Liver (tissue), 9 donors: ENCODE measurements around the gene SOX6. TPM values are rescaled to one million over a fixed set of nuclear protein-coding genes. Genes with fewer than 3 reads are reported as not detected.

Experiments
- DNase-seq: peaks from one replicate; pipeline ENCODE4 v3.0.0-alpha.2; 2017; ENCODE audit warnings: low spot score
- H3K27ac ChIP-seq, 2 donors: one replicate each; pipeline ENCODE4 v1.7.0; 2013; ENCODE audit warnings: inconsistent platforms in 2 of 2, low read length in 2 of 2, control low read depth in 1 of 2, low read depth in 1 of 2, mild to moderate bottlenecking in 1 of 2
- H3K27me3 ChIP-seq, 4 donors: one replicate each; pipeline versions ENCODE4 v1.6.1 to v1.7.0; 2013; ENCODE audit warnings: low read length in 3 of 4, inconsistent platforms in 1 of 4, mild to moderate bottlenecking in 1 of 4, moderate library complexity in 1 of 4; ENCODE audit not compliant: control insufficient read depth in 4 of 4, insufficient read depth in 4 of 4
- H3K36me3 ChIP-seq, 4 donors: one replicate each; pipeline versions ENCODE4 v1.6.1 to v1.7.0; 2013; ENCODE audit warnings: low read length in 3 of 4, mild to moderate bottlenecking in 3 of 4, low read depth in 1 of 4, moderate library complexity in 1 of 4; ENCODE audit not compliant: control insufficient read depth in 4 of 4, insufficient read depth in 3 of 4
- H3K4me1 ChIP-seq, 4 donors: one replicate each; pipeline versions ENCODE4 v1.6.1 to v1.7.0; 2013; ENCODE audit warnings: low read length in 3 of 4, mild to moderate bottlenecking in 3 of 4, moderate library complexity in 1 of 4; ENCODE audit not compliant: control insufficient read depth in 4 of 4, insufficient read depth in 4 of 4
- H3K4me3 ChIP-seq, 3 donors: one replicate each; pipeline versions ENCODE4 v1.6.1 to v1.7.0; 2013; ENCODE audit warnings: low read length in 3 of 3, control low read depth in 1 of 3, low read depth in 1 of 3, mild to moderate bottlenecking in 1 of 3
- H3K9ac ChIP-seq, 2 donors: one replicate each; pipeline ENCODE4 v1.7.0; 2013; ENCODE audit warnings: low read length in 2 of 2, mild to moderate bottlenecking in 2 of 2, moderate library complexity in 2 of 2, control low read depth in 1 of 2, low read depth in 1 of 2
- H3K9me3 ChIP-seq, 4 donors: one replicate each; pipeline versions ENCODE4 v1.6.1 to v1.7.0; 2013; ENCODE audit warnings: low read length in 3 of 4; ENCODE audit not compliant: control insufficient read depth in 4 of 4
- EGR1 ChIP-seq, 2 donors: IDR thresholded peaks; 2 replicates each; pipeline ENCODE4 v1.6.1; 2016 to 2018; ENCODE audit warnings: antibody characterized with exemption in 2 of 2, low read depth in 2 of 2
- FOXA1 ChIP-seq: IDR thresholded peaks from 2 replicates; pipeline ENCODE4 v1.6.1; 2016; ENCODE audit warnings: antibody characterized with exemption
- FOXA2 ChIP-seq: IDR thresholded peaks from 2 replicates; pipeline ENCODE4 v1.6.1; 2016; ENCODE audit warnings: antibody characterized with exemption
- GABPA ChIP-seq, 2 donors: IDR thresholded peaks in 1 of 2; conservative IDR thresholded peaks in 1 of 2; 2 replicates each; pipeline ENCODE4 v1.6.1; 2016; ENCODE audit warnings: antibody characterized with exemption in 2 of 2, mild to moderate bottlenecking in 1 of 2, moderate library complexity in 1 of 2
- HNF4A ChIP-seq, 2 donors: conservative IDR thresholded peaks; 2 replicates each; pipeline ENCODE4 v1.6.1; 2016; ENCODE audit warnings: antibody characterized with exemption in 2 of 2, mild to moderate bottlenecking in 2 of 2
- HNF4G ChIP-seq: IDR thresholded peaks from 2 replicates; pipeline ENCODE4 v1.6.1; 2016; ENCODE audit warnings: antibody characterized with exemption
- JUND ChIP-seq, 2 donors: IDR thresholded peaks; 2 replicates each; pipeline ENCODE4 v1.6.1; 2016; ENCODE audit warnings: antibody characterized with exemption in 2 of 2
- NR2F2 ChIP-seq: IDR thresholded peaks from 2 replicates; pipeline ENCODE4 v1.6.1; 2016; ENCODE audit warnings: antibody characterized with exemption
- RAD21 ChIP-seq, 2 donors: IDR thresholded peaks; 2 replicates each; pipeline ENCODE4 v1.6.1; 2016; ENCODE audit warnings: antibody characterized with exemption in 2 of 2, mild to moderate bottlenecking in 2 of 2
- RXRA ChIP-seq, 2 donors: IDR thresholded peaks; 2 replicates each; pipeline ENCODE4 v1.6.1; 2017 to 2018; ENCODE audit warnings: antibody characterized with exemption in 2 of 2, mild to moderate bottlenecking in 1 of 2
- SP1 ChIP-seq: IDR thresholded peaks from 2 replicates; pipeline ENCODE4 v1.6.1; 2018; ENCODE audit warnings: antibody characterized with exemption, mild to moderate bottlenecking
- TAF1 ChIP-seq: conservative IDR thresholded peaks from 2 replicates; pipeline ENCODE4 v1.6.1; 2016; ENCODE audit warnings: antibody characterized with exemption, mild to moderate bottlenecking
- YY1 ChIP-seq: IDR thresholded peaks from 2 replicates; pipeline ENCODE4 v1.6.1; 2016; ENCODE audit warnings: antibody characterized with exemption, mild to moderate bottlenecking
- WGBS: extraction: QIAGEN DNeasy Blood & Tissue Kit; methylation state at CpG from one replicate; pipeline ENCODE4 v1.1.7; 2013; 5-methylcytosine and 5-hydroxymethylcytosine counted together
- polyA plus RNA-seq, 2 donors: library from polyadenylated mRNA; stranded (reverse) in 1 of 2; unstranded in 1 of 2; fragments of 200-250 nt in 1 of 2; fragments of >200 nt in 1 of 2; fragmentation: Nextera tagmentation in 1 of 2; extraction: Ambion mirVana in 1 of 2; gene quantifications; one replicate each; pipeline versions ENCODE4 v1.2.1 to v1.2.3, GENCODE V29; 2013 to 2015
- total RNA-seq, 2 donors: library from RNA; depleted of rRNA; stranded (reverse); fragments of >200 nt; gene quantifications; one replicate each; pipeline ENCODE4 v1.2.3, GENCODE V29; 2014
- TF ChIP-seq, protein P1 (sequence below): IDR thresholded peaks from 2 replicates; pipeline ENCODE4 v1.6.1; 2016; ENCODE audit warnings: antibody characterized with exemption, mild to moderate bottlenecking
- TF ChIP-seq, protein P2 (sequence below): IDR thresholded peaks from 2 replicates; pipeline ENCODE4 v1.6.1; 2016; ENCODE audit warnings: antibody characterized with exemption
- TF ChIP-seq, protein P3 (sequence below): IDR thresholded peaks from 2 replicates; pipeline ENCODE4 v1.6.1; 2016; ENCODE audit warnings: antibody characterized with exemption
- TF ChIP-seq, protein P4 (sequence below): fragments of 150-350 bp; IDR thresholded peaks from 2 replicates; pipeline ENCODE4 v1.5.1; 2017; ENCODE audit warnings: improper control_type of control experiment, low read depth, low read length; ENCODE audit not compliant: missing input control
- TF ChIP-seq, protein P5 (sequence below): IDR thresholded peaks from 2 replicates; pipeline ENCODE4 v1.6.1; 2016; ENCODE audit warnings: antibody characterized with exemption
- donor health status: healthy.
- donor health status: healthy.
- donor health status: healthy.
- donor health status: healthy.
- donor health status: healthy.

Gene SOX6
- total and polyA plus RNA-seq, 4 donors = 2.4 to 111 (median 14.8) TPM

DNA sequence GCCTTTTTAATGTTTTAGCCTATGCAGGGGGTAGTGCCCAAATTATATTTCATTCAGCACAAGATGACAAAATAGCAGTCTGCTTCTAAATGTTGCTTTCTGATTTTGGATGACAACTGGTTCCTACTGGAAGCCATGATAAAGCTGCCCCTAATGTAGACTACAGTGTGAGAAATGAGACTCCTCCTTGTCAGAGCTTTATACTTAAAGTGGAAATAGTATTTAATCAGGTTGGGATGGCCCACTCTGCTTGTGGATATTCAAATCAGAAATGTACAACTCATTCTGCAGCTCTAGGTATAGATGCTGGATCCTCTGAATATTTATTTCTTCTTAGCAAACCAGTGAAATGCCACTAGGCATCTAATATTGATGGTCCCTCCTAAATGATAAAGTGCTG is 171.3 kb downstream of the SOX6 start:
- Histone ChIP-seq H3K27me3 (no peaks in the 10 kb centered on the region), H3K27ac (peak overlapping the region; percentile 61 to 88), H3K9ac (peak overlapping the region; percentile 14 to 32), H3K4me1 (peaks cover 2 to 22% (median 13%) of the 10 kb centered on the region in 4 donors), H3K4me3 (no peak overlapping the region), H3K9me3 (no peaks in the 10 kb centered on the region), H3K36me3 (no peaks in the 10 kb centered on the region)
- no peak for DNase-seq
- TF ChIP-seq, protein P1, sequence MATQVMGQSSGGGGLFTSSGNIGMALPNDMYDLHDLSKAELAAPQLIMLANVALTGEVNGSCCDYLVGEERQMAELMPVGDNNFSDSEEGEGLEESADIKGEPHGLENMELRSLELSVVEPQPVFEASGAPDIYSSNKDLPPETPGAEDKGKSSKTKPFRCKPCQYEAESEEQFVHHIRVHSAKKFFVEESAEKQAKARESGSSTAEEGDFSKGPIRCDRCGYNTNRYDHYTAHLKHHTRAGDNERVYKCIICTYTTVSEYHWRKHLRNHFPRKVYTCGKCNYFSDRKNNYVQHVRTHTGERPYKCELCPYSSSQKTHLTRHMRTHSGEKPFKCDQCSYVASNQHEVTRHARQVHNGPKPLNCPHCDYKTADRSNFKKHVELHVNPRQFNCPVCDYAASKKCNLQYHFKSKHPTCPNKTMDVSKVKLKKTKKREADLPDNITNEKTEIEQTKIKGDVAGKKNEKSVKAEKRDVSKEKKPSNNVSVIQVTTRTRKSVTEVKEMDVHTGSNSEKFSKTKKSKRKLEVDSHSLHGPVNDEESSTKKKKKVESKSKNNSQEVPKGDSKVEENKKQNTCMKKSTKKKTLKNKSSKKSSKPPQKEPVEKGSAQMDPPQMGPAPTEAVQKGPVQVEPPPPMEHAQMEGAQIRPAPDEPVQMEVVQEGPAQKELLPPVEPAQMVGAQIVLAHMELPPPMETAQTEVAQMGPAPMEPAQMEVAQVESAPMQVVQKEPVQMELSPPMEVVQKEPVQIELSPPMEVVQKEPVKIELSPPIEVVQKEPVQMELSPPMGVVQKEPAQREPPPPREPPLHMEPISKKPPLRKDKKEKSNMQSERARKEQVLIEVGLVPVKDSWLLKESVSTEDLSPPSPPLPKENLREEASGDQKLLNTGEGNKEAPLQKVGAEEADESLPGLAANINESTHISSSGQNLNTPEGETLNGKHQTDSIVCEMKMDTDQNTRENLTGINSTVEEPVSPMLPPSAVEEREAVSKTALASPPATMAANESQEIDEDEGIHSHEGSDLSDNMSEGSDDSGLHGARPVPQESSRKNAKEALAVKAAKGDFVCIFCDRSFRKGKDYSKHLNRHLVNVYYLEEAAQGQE = peak; percentile 39
- TF ChIP-seq, protein P2, sequence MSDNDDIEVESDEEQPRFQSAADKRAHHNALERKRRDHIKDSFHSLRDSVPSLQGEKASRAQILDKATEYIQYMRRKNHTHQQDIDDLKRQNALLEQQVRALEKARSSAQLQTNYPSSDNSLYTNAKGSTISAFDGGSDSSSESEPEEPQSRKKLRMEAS = no peak

DNA sequence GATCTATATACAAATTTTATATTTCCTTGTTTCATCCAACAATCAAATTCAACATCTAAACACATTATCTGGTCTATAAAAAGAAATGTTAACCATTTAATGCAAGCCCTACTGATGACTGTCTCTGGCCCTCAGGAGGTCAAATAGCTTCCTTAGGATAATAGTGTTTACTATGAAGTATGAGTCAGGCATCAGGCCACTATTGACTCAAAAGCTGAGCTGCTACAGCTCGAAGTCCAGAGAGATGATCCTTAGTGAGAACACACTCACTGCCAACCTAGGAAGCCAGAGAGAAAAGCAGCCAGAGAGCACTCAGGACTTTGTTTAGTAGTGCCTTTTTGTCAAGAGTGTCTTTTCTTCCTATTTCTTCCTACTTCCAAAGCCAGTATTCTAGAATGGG is 171.8 kb downstream of the SOX6 start:
- H3K4me3 ChIP-seq = no peak overlapping the region
- DNase-seq = no peak
- peak overlapping the region; percentile 61 to 88 for H3K27ac ChIP-seq
- 18% methylated on average over 1 of the region's 1 CpG for WGBS
- H3K9ac ChIP-seq = peak overlapping the region; percentile 14 to 32
- TF ChIP-seq FOXA1 (peak; percentile 96), HNF4A (conservative IDR thresholded peaks at IDR 0.05) (peak; percentile 94 to 98), YY1 (peak; percentile 66), JUND (IDR thresholded peaks at IDR 0.05) (peak; percentile 97 to 98), SP1 (peak; percentile 95), NR2F2 (no peak), HNF4G (peak; percentile 78), FOXA2 (peak; percentile 97), GABPA (IDR thresholded peaks at IDR 0.05 in 1 of 2, conservative IDR thresholded peaks at IDR 0.05 in 1 of 2) (no peak), TAF1 (no peak), RXRA (IDR thresholded peaks at IDR 0.05) (peak; percentile 85 to 94), EGR1 (IDR thresholded peaks at IDR 0.05; ENCODE audit: low read depth in 2 of 2) (no peak), RAD21 (IDR thresholded peaks at IDR 0.05) (peak; percentile 51 to 64)
- TF ChIP-seq, protein P1 = peak; percentile 93
- TF ChIP-seq, protein P3, sequence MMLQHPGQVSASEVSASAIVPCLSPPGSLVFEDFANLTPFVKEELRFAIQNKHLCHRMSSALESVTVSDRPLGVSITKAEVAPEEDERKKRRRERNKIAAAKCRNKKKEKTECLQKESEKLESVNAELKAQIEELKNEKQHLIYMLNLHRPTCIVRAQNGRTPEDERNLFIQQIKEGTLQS = peak; percentile 92
- TF ChIP-seq, protein P4, sequence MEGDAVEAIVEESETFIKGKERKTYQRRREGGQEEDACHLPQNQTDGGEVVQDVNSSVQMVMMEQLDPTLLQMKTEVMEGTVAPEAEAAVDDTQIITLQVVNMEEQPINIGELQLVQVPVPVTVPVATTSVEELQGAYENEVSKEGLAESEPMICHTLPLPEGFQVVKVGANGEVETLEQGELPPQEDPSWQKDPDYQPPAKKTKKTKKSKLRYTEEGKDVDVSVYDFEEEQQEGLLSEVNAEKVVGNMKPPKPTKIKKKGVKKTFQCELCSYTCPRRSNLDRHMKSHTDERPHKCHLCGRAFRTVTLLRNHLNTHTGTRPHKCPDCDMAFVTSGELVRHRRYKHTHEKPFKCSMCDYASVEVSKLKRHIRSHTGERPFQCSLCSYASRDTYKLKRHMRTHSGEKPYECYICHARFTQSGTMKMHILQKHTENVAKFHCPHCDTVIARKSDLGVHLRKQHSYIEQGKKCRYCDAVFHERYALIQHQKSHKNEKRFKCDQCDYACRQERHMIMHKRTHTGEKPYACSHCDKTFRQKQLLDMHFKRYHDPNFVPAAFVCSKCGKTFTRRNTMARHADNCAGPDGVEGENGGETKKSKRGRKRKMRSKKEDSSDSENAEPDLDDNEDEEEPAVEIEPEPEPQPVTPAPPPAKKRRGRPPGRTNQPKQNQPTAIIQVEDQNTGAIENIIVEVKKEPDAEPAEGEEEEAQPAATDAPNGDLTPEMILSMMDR = no peak
- TF ChIP-seq, protein P2 = peak; percentile 41
- TF ChIP-seq, protein P5, sequence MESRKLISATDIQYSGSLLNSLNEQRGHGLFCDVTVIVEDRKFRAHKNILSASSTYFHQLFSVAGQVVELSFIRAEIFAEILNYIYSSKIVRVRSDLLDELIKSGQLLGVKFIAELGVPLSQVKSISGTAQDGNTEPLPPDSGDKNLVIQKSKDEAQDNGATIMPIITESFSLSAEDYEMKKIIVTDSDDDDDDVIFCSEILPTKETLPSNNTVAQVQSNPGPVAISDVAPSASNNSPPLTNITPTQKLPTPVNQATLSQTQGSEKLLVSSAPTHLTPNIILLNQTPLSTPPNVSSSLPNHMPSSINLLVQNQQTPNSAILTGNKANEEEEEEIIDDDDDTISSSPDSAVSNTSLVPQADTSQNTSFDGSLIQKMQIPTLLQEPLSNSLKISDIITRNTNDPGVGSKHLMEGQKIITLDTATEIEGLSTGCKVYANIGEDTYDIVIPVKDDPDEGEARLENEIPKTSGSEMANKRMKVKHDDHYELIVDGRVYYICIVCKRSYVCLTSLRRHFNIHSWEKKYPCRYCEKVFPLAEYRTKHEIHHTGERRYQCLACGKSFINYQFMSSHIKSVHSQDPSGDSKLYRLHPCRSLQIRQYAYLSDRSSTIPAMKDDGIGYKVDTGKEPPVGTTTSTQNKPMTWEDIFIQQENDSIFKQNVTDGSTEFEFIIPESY = peak; percentile 65
- H3K36me3 ChIP-seq = no peaks in the 10 kb centered on the region
- H3K4me1 ChIP-seq = peaks cover 2 to 22% (median 13%) of the 10 kb centered on the region in 4 donors
- no peaks in the 10 kb centered on the region for H3K9me3 ChIP-seq
- no peaks in the 10 kb centered on the region for H3K27me3 ChIP-seq
